ENCODE data around the gene SMIM12.
A peak's percentile ranks its signal among the peaks of the same experiment; 100 is the strongest.

SMIM12 gene

DNA sequence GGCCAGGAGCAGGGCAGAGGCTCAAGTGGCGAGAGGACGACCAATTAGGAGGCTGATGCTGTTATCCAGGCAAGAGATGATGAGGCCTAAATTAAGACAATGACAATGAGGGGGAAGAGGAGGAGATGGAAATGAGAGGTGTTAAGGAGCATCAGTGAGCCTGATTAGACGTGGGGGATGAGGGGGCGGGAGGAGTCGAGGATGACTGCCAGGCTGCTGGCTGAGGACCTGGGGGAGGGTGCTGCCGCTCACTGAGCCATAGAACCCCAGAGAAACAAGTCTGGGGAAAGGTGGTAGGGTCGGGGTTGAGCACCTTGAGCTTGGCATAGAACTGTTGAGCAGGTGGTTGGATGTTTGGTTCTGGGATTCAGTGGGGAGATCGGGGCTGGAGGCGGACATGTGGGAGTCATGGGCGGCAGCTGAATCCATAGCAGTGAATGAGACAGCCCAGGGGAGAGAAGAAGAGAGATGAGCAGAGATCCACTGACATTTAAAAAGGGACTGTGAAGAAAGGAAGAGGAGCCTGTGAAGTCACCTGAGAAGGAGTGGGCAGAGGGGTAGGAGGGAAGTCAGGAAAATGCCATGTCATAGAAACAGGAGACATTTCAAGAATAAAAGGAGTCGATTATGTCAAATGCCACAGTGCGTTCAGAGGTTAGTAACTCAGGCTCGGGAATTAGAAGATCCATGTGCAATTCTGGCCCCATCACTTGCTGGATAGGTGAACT lies 41.4 kb upstream of the SMIM12 start:
- Histone ChIP-seq H3K4me2 (no peak overlapping the region), H3K36me3 (peaks cover 0 to 8% (median 0%) of the 10 kb centered on the region in 11 experiments; a peak in 1 of 22 replicates)

DNA sequence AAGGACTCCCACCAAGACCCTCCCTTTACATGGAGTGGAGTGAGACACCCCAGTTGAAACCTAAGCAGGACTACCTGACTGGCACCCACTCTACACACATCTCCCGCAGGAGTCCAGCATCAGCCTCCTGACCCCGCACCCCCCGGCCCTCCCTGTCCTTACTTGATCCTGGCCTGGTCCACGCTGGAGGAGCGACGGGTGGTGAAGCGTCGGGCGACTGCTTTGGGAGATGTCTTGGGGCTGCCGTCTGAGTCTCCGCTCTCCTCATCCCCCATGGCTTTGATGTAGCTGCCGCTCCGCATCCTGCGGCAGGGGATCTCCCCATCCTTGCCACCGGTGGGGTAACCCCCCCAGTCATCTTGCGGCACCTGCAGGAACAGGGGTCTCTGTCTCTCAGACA lies 40.4 kb upstream of the SMIM12 start:
- TF ChIP-seq Cebpa-rat (IDR thresholded peaks at IDR 0.05): no peak
- no peaks in the 10 kb centered on the region for H3K27me3 ChIP-seq
- H3K9ac ChIP-seq: no peak overlapping the region
- no peak overlapping the region for H3K4me2 ChIP-seq
- H3K4me3 ChIP-seq: no peak overlapping the region
- H3K9me3 ChIP-seq (replicated peaks in 1 of 11): no peaks in the 10 kb centered on the region
- peaks cover 0 to 9% (median 0%) of the 10 kb centered on the region in 11 experiments; a peak in 2 of 22 replicates for H4K20me1 ChIP-seq
- H3K27ac ChIP-seq: no peak overlapping the region
- peaks cover 0 to 8% (median 0%) of the 10 kb centered on the region in 11 experiments; a peak in 1 of 22 replicates for H3K36me3 ChIP-seq
- H3K4me1 ChIP-seq: peaks cover 0 to 12% (median 8%) of the 10 kb centered on the region in 10 experiments; a peak in 11 of 20 replicates

More for the DNA sequence above, 41.4 kb upstream of the SMIM12 start:
- Histone ChIP-seq H3K4me3 (no peak overlapping the region), H3K9me3 (replicated peaks in 1 of 11) (no peaks in the 10 kb centered on the region), H3K27ac (no peak overlapping the region), H3K9ac (no peak overlapping the region), H3K27me3 (no peaks in the 10 kb centered on the region), H3K4me1 (peaks cover 0 to 12% (median 8%) of the 10 kb centered on the region in 10 experiments; a peak in 11 of 20 replicates), H4K20me1 (peaks cover 0 to 9% (median 0%) of the 10 kb centered on the region in 11 experiments; a peak in 2 of 22 replicates)
- TF ChIP-seq Cebpa-rat (IDR thresholded peaks at IDR 0.05): no peak

DNA sequence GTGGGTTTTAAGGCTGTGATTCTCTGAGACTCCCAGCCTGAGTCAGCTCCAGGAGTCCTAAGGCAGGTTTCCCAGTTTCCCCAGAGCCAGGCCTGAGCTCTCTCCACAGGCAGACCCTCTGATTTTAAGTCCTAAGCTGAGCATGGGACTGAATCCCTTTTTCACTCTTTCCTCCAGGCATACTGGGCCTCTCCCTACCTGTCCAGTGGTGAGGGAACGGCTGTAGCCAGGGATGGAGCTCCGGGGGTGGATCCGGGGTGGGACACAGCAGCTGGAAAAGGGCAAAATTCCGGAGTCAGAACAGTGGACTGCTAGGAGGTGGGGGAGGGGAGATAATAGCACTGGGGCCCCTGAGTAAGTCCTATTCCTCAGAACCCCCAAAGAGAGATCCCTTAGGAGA lies 39.9 kb upstream of the SMIM12 start:
- Histone ChIP-seq H3K4me1 (peaks cover 0 to 12% (median 8%) of the 10 kb centered on the region in 10 experiments; a peak in 11 of 20 replicates), H3K4me3 (no peak overlapping the region), H3K36me3 (peaks cover 0 to 4% (median 0%) of the 10 kb centered on the region in 11 experiments; a peak in 1 of 22 replicates), H3K9me3 (replicated peaks in 1 of 11) (no peaks in the 10 kb centered on the region), H4K20me1 (peaks cover 0 to 9% (median 0%) of the 10 kb centered on the region in 11 experiments; a peak in 2 of 22 replicates), H3K27me3 (no peaks in the 10 kb centered on the region), H3K4me2 (no peak overlapping the region), H3K9ac (no peak overlapping the region), H3K27ac (no peak overlapping the region)
- TF ChIP-seq Cebpa-rat (IDR thresholded peaks at IDR 0.05): no peak

DNA sequence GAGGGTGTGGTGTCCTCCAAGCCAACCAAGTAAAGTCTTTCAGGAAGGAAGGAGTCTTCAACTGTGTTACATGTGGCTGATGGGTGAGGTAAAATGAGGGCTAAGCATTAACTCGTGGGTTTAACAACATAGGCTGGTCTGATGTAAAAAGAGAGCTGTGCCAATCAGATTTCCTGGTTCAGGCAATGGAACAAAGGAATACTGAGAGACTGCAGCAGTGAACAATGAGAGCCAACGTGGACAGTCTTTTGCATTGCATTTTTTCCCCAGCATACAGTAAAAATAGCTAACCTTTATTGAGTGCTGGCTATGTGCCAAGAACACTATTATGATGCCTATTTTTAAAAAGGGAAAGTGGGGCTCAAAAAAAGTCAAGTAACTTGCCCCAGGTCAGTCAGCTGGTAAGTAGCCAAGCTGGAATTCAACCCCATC lies 38.8 kb upstream of the SMIM12 start:
- no peak for TF ChIP-seq Cebpa-rat (IDR thresholded peaks at IDR 0.05)
- 0 out of 22 replicates have a peak, but pooled peaks cover 0 to under 1% (median 0%) of the 10 kb centered on the region in 11 experiments for H3K36me3 ChIP-seq
- H3K27me3 ChIP-seq: no peaks in the 10 kb centered on the region
- H3K4me2 ChIP-seq: peak overlapping the region in 6 of 11 experiments; percentile 3 to 32 (median 13); a peak in 6 of 22 replicates
- peaks cover under 1 to 8% (median 5%) of the 10 kb centered on the region in 11 experiments; a peak in 17 of 22 replicates for H3K9me3 ChIP-seq (replicated peaks in 1 of 11)
- no peak overlapping the region for H3K4me3 ChIP-seq
- peaks cover 0 to 12% (median 8%) of the 10 kb centered on the region in 10 experiments; a peak in 11 of 20 replicates for H3K4me1 ChIP-seq
- H3K27ac ChIP-seq: no peak overlapping the region
- H4K20me1 ChIP-seq: peaks cover 0 to 9% (median 0%) of the 10 kb centered on the region in 11 experiments; a peak in 2 of 22 replicates
- no peak overlapping the region for H3K9ac ChIP-seq

DNA sequence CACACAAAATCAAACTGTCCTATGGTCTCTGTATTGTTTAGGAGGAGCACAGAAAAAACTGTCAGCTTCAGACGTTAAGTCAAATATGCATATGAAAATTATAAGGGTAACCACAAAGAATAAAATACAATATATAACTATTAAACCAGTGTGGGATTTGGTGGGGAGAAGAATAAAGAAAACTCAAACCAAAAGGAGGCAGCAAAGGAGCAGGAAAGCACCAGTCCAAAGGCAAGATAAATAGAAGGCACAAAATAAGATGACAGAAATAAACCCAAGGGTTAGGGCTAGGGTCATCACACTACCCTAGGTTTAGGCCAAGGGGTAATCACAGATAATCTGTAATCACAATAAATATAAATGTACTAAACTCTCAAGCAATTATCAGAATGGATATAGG lies 37.1 kb upstream of the SMIM12 start:
- Histone ChIP-seq H3K9ac (no peak overlapping the region), H3K9me3 (replicated peaks in 1 of 11) (peaks cover 18 to 25% (median 21%) of the 10 kb centered on the region in 11 experiments), H3K27me3 (no peaks in the 10 kb centered on the region), H3K36me3 (peaks cover 0 to 17% (median 4%) of the 10 kb centered on the region in 11 experiments; a peak in 8 of 22 replicates), H3K4me3 (no peak overlapping the region), H3K4me1 (peaks cover 0 to 12% (median 8%) of the 10 kb centered on the region in 10 experiments; a peak in 11 of 20 replicates), H3K4me2 (no peak overlapping the region), H4K20me1 (no peaks in the 10 kb centered on the region), H3K27ac (no peak overlapping the region)
- no peak for TF ChIP-seq Cebpa-rat (IDR thresholded peaks at IDR 0.05)

DNA sequence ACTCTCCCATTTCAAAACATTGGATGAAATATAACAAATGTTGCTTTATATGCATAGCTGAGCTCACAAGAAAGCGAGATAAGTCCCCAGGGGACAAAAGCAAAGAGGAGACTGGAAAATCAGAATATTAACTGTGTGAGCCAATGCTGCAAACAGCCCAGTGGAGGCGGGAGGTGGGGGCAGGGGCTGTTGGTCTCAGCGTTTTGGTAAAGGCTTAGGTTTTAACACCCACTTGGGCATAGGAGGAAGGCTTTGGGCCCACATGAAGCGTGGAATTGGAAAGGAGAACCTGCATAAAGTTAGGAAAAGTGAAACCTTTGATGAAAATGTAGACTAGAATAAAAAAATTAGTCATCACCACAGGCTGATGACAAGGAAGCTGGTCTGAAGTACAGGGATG lies 30.2 kb upstream of the SMIM12 start:
- Histone ChIP-seq H3K4me1 (peaks cover 0 to 10% (median 0%) of the 10 kb centered on the region in 10 experiments; a peak in 6 of 20 replicates), H3K27ac (no peak overlapping the region), H3K4me3 (no peak overlapping the region), H4K20me1 (no peaks in the 10 kb centered on the region), H3K4me2 (no peak overlapping the region), H3K36me3 (peaks cover 0 to 26% (median 4%) of the 10 kb centered on the region in 11 experiments; a peak in 9 of 22 replicates), H3K27me3 (peaks cover 11 to 22% (median 14%) of the 10 kb centered on the region in 11 experiments; a peak in 21 of 22 replicates), H3K9me3 (replicated peaks in 1 of 11) (peaks cover 22 to 31% (median 27%) of the 10 kb centered on the region in 11 experiments), H3K9ac (no peak overlapping the region)
- no peak for TF ChIP-seq Cebpa-rat (IDR thresholded peaks at IDR 0.05)

DNA sequence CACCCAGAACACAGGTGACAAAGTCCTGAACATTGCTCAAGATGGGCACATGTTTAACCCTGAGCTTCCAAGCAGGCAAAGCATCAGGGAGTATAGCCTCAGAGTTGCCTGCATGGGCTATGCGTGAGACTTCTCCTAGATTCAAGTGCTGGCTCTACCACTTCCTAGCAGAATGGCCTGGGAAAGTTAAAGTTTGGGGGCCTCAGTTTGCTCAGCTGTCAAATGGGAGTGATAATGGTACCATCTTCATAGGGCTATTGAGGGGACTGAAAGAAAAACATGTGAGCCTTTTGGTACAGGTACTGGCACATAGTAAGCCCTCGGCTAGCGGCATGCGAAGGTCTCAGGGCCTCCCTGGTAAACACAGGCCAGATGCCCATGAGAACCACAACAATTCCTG lies 28.0 kb upstream of the SMIM12 start:
- no peak for TF ChIP-seq Cebpa-rat (IDR thresholded peaks at IDR 0.05)
- peaks cover 11 to 25% (median 14%) of the 10 kb centered on the region in 11 experiments; a peak in 21 of 22 replicates for H3K27me3 ChIP-seq

DNA sequence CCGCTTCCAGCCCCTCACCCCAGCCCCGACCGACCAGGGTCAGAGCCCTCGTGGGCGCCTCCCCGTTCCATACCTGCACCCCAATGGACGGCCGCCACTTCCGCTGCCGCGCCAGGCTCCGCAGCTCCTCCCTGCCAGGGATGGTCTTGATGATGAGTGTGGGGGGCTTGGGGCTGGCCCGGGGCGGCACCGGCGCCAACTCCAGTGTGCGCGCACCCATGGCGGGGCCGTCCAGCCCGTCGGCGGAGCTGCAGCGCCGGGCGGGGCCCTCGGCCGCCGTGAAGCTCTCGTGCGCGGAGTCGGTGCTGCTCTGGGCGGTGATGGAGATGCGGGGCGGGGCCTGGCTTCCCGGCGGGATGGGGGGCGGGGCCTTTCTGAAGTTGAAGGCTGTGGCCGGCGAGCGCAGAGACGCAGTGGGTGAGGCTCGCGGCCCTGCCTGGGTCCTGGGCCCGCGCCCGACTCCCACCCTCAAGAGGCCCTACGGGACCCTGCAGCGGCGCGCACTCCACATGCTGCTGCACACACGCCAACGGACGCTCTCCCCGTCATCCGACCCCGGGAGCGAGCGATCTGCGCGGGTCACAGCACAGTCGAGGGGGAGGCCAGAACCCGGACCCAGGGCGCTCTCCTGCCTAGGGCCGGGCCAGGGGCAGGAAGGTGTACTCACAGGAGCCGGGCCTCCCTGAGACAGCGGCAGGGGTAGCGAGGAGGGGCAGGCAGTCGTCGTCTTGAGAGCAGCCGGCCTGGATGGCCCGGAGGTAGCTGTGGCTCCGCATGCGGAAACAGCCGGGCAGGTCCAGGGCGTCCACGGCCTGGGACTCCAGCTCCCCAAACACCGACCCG lies 26.1 kb upstream of the SMIM12 start:
- H3K9ac ChIP-seq: peak overlapping the region; percentile 54 to 76 (median 70)

More for the DNA sequence above, 28.0 kb upstream of the SMIM12 start:
- no peaks in the 10 kb centered on the region for H4K20me1 ChIP-seq
- H3K4me1 ChIP-seq: peaks cover 0 to 10% (median 0%) of the 10 kb centered on the region in 10 experiments; a peak in 6 of 20 replicates
- peaks cover 11 to 18% (median 15%) of the 10 kb centered on the region in 11 experiments for H3K9me3 ChIP-seq (replicated peaks in 1 of 11)
- no peak overlapping the region for H3K4me2 ChIP-seq
- H3K36me3 ChIP-seq: peaks cover 0 to 19% (median 4%) of the 10 kb centered on the region in 11 experiments; a peak in 9 of 22 replicates
- H3K27ac ChIP-seq: no peak overlapping the region
- no peak overlapping the region for H3K9ac ChIP-seq
- H3K4me3 ChIP-seq: no peak overlapping the region

More for the DNA sequence above, 26.1 kb upstream of the SMIM12 start:
- peaks cover 3 to 7% (median 5%) of the 10 kb centered on the region in 11 experiments; a peak in 15 of 22 replicates for H3K9me3 ChIP-seq (replicated peaks in 1 of 11)
- peak overlapping the region; percentile 55 to 86 (median 79) for H3K4me2 ChIP-seq
- no peak for TF ChIP-seq Cebpa-rat (IDR thresholded peaks at IDR 0.05)
- no peaks in the 10 kb centered on the region for H4K20me1 ChIP-seq
- peaks cover 0 to 10% (median 0%) of the 10 kb centered on the region in 10 experiments; a peak in 5 of 20 replicates for H3K4me1 ChIP-seq
- H3K4me3 ChIP-seq: peak overlapping the region; percentile 46 to 68 (median 60)
- H3K36me3 ChIP-seq: peaks cover 0 to 5% (median 0%) of the 10 kb centered on the region in 11 experiments; a peak in 3 of 22 replicates
- peaks cover 11 to 25% (median 14%) of the 10 kb centered on the region in 11 experiments; a peak in 21 of 22 replicates for H3K27me3 ChIP-seq
- H3K27ac ChIP-seq: peak overlapping the region; percentile 30 to 70 (median 48); a peak in 17 of 22 replicates
